ENCODE measurements around the gene DRC3.

- TF ChIP-seq CTCF (IDR thresholded peaks at IDR 0.05) (no peak), EZH2 (IDR thresholded peaks at IDR 0.05; ENCODE audit: borderline replicate concordance, insufficient read depth, low read depth, low read length, poor library complexity, severe bottlenecking) (no peak)
Measured at GRCh38 chr17:17993366-17993765, 20.7 kb downstream of the DRC3 start.

Measured in B cell (primary cell).